ENCODE results near the gene CPLX3. TPM values are rescaled to one million over a fixed set of nuclear protein-coding genes. Genes with fewer than 3 reads are reported as not detected.

Gene CPLX3
- total and polyA plus RNA-seq, 12 donors, result 0.11 to 24.1 (median 0.94) TPM; not detected in 2

DNA sequence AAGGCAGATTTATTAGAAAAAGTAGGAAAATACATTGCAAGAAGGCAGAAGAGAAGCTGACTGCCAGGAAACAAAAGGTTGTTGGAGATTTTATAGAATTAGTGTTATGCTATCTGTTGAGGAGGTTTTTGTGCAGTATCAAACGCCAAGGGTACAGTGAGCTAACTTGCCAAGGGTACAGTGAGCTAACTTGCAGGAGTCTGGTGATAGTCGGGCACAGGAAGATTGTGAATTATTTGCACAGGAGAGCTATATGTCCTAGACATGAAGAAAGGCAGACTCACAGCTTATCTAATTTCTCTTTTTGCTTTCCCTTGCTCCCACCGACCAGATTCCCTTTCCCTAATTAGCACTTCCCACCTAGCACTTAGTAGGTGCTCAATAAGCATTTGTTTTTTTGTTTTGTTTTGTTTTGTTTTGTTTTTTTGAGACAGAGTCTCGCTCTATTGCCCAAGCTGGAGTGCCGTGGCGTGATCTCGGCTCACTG lies 47.2 kb upstream of the CPLX3 start:
- no peak for DNase-seq
- Histone ChIP-seq H3K9me3 (replicated peaks in 1 of 3) (no peaks in the 10 kb centered on the region), H3K27ac (no peak overlapping the region), H3K36me3 (replicated peaks in 1 of 2) (no peaks in the 10 kb centered on the region), H3K4me1 (replicated peaks in 1 of 2) (peaks cover 17 to 43% of the 10 kb centered on the region in 2 donors), H3K27me3 (no peaks in the 10 kb centered on the region), H3K4me3 (no peak overlapping the region)
- WGBS, 4 donors, result 73 to 83% (median 81%) methylated on average over 7 of the region's 7 CpGs
- TF ChIP-seq, protein P1, sequence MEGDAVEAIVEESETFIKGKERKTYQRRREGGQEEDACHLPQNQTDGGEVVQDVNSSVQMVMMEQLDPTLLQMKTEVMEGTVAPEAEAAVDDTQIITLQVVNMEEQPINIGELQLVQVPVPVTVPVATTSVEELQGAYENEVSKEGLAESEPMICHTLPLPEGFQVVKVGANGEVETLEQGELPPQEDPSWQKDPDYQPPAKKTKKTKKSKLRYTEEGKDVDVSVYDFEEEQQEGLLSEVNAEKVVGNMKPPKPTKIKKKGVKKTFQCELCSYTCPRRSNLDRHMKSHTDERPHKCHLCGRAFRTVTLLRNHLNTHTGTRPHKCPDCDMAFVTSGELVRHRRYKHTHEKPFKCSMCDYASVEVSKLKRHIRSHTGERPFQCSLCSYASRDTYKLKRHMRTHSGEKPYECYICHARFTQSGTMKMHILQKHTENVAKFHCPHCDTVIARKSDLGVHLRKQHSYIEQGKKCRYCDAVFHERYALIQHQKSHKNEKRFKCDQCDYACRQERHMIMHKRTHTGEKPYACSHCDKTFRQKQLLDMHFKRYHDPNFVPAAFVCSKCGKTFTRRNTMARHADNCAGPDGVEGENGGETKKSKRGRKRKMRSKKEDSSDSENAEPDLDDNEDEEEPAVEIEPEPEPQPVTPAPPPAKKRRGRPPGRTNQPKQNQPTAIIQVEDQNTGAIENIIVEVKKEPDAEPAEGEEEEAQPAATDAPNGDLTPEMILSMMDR (IDR thresholded peaks at IDR 0.05), result no peak
- no peak for TF ChIP-seq POLR2A (IDR thresholded peaks at IDR 0.05)
- intact Hi-C loops (cut with DNase I), result loop anchor here in 1 of 2 donors (5.0 kb wide), 1 partner anchor 58 kb away; no protein-coding TSS in a partner anchor

DNA sequence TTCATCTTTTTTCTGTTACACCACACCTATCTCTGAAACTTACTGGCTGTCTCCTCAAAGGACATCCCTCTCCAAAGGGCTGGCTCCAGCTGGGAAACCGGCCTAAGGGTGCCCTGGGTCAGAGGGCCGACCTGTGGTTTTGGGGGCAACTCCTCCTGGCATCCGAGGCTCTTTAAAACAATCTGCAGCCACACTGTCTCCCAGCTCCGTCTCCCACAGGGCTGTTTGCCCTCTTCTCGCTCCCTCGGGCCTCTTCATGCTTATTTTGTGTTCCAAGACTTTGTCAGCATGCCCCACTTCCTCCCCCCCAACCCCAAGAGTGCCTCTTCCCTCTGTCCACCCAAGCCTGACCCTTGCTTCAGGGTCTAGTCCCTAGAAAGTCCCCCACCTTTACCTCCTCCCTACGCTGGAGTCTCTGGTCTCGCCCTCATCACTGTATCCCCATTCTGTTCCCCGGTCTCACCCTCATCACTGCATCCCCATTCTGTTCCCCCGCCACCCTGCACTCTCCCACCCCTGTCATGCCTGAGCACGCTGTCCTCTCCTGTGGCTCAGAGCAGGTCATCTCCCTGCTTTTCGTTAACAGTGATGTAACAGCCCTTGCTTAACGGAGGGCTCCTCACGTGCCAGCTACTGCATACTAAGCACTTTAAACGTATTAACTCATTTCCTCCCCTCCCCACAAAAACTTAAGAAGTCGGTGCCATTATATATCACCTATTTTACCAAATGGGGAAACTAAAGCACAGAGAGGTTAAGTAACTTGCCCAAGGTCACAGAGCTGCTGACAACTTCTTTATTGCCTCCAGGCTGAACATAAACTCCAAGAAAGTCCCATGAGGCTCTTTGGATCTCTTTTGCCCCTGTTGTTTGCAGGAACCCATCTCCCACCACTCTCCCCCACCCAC lies 45.6 kb upstream of the CPLX3 start:
- intact Hi-C loops (cut with DNase I), result no loop called here
- peak in 1 of 7 donors; percentile 10 for DNase-seq
- peaks cover 17 to 55% of the 10 kb centered on the region in 2 donors for H3K4me1 ChIP-seq (replicated peaks in 1 of 2)
- peak overlapping the region in 1 of 4 donors; percentile 93 for H3K4me3 ChIP-seq
- no peaks in the 10 kb centered on the region for H3K27me3 ChIP-seq
- H3K27ac ChIP-seq, result peak overlapping the region in 1 of 5 donors; percentile 96
- TF ChIP-seq POLR2A (IDR thresholded peaks at IDR 0.05), result no peak
- TF ChIP-seq, protein P1 (IDR thresholded peaks at IDR 0.05), result no peak
- H3K36me3 ChIP-seq (replicated peaks in 1 of 2), result no peaks in the 10 kb centered on the region
- no peaks in the 10 kb centered on the region for H3K9me3 ChIP-seq (replicated peaks in 1 of 3)
- WGBS, 4 donors, result 52 to 58% (median 56%) methylated on average over 16 of the region's 16 CpGs

DNA sequence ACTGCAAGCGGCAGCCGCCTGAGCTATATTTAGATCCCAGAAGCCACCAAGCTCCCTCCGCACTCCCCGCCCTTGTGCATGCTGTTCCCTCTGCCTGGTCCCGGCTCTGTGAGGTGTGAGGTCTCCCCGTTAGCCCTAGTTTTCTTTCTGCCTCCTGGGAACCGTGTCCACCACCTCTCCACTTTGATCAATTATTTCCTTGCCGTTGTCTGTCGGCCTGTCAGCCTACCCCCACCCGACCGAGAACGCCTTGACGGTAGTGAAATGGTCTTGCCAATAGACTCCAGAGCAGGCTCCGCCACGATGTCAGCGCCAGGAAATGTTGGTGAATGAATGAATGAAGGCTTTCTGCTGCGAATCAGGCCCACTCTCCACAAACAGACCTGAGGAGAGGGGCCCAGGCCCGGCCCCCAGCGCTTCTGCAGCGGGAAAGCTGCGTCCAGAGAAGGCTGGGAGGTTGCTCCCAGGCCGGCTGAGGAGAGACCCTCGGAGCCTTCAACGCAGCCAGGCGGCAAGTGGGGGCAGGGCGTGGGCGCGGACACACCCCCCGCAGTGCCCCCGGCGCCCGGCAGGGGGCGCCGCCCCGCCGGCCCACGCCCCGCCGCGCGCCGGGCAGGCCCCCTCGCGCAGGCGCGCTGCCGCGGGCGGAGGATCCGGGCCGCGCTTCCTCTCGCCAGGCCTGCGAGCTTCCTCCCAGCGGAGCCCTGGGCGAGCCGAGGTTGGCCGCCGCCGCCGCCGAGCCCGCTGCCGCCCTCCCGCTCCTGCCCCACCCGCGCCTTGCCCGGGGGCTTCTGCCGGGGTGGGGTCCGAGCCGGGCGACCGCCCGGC lies 44.8 kb upstream of the CPLX3 start, which contains the start of gene CSK:
TSS of gene CSK (plus strand) at position 650 of the 828 bp plus-strand sequence. CDS start 16,218 bp downstream, outside the sequence.
- no peaks in the 10 kb centered on the region for H3K27me3 ChIP-seq
- TF ChIP-seq POLR2A (IDR thresholded peaks at IDR 0.05), result peak; percentile 53 to 54
- TF ChIP-seq, protein P1 (IDR thresholded peaks at IDR 0.05), result peak in 5 of 6 experiments; percentile 33 to 82 (median 48)
- peak in 6 of 7 donors; percentile 65 to 82 (median 68) for DNase-seq
- H3K9me3 ChIP-seq (replicated peaks in 1 of 3), result no peaks in the 10 kb centered on the region
- peak within 1 kb of the TSS in 4 of 5 donors; percentile 46 to 96 (median 68) for H3K27ac ChIP-seq
- peaks cover 22 to 59% of the 10 kb centered on the region in 2 donors for H3K4me1 ChIP-seq (replicated peaks in 1 of 2)
- peak within 1 kb of the TSS; percentile 0 to 93 (median 78) for H3K4me3 ChIP-seq
- no peaks in the 10 kb centered on the region for H3K36me3 ChIP-seq (replicated peaks in 1 of 2)
- intact Hi-C loops (cut with DNase I), result no loop called here
- 1 to 3% (median 1%) methylated on average over 17 to 73 of the region's 74 CpGs for WGBS, 4 donors
